Upper lobe of right lung (tissue), 1 donor: Measurements from ENCODE around the gene VSNL1. TPM values are rescaled to one million over a fixed set of nuclear protein-coding genes. Genes with fewer than 3 reads are reported as not detected.

ENCODE experiments used
- ATAC-seq: fragments of 200-7000 bp; cut with Tn5 transposase; one replicate; pipeline ENCODE4 v1.9.1; 2020; ENCODE audit warnings: mild to moderate bottlenecking, moderate library complexity
- DNase-seq: peaks from one replicate; pipeline ENCODE4 v3.0.0-alpha.2; 2020
- H3K27ac ChIP-seq: fragments of 200-600 bp; one replicate; pipeline ENCODE4 v1.8.0; 2022
- H3K27me3 ChIP-seq: fragments of 200-600 bp; one replicate; pipeline ENCODE4 v1.8.0; 2022; ENCODE audit warnings: mild to moderate bottlenecking
- H3K36me3 ChIP-seq: fragments of 200-600 bp; one replicate; pipeline ENCODE4 v1.8.0; 2022
- H3K4me1 ChIP-seq: fragments of 200-600 bp; one replicate; pipeline ENCODE4 v1.8.0; 2022
- H3K4me3 ChIP-seq: fragments of 200-600 bp; one replicate; pipeline ENCODE4 v1.8.0; 2022; ENCODE audit warnings: mild to moderate bottlenecking
- H3K9me3 ChIP-seq: fragments of 200-600 bp; one replicate; pipeline ENCODE4 v1.8.0; 2022
- CTCF ChIP-seq: fragments of 200-600 bp; IDR thresholded peaks from one replicate; pipeline ENCODE4 v1.8.0; 2022; ENCODE audit warnings: antibody characterized with exemption
- intact Hi-C: fragments of 100-400 bp; cut with DNase I; formaldehyde crosslinking; loops from one replicate; pipeline ENCODE4 v1.11.0; 2022
- total RNA-seq: library from RNA; stranded (reverse); fragmentation: NEBNext Ultra II Directional; extraction: Animal tissue kit (Norgen Biotek cat#: 25700); gene quantifications from one replicate; pipeline ENCODE4 v1.2.1, GENCODE V29; 2021
- donor health status: DM: no; HTN: yes; CAD: no; lungs with severe emphysema.

VSNL1 gene
- total RNA-seq, 1 donor from 2014 or later: 1.2 TPM

- no peaks in the 10 kb centered on the region for H3K9me3 ChIP-seq
- peaks cover 25% of the 10 kb centered on the region for H3K36me3 ChIP-seq
- DNase-seq (no peak), ATAC-seq (no peak)
- H3K27ac ChIP-seq: no peak overlapping the region
- H3K27me3 ChIP-seq: no peaks in the 10 kb centered on the region
- H3K4me3 ChIP-seq: no peak overlapping the region
- H3K4me1 ChIP-seq: no peaks in the 10 kb centered on the region
- TF ChIP-seq CTCF: no peak
- intact Hi-C loops: no loop called here
Observed at GRCh38 chr2:17672583-17673317, 132.3 kb downstream of the VSNL1 start.

GRCh38 chr2:17674817-17675216 is 134.3 kb downstream of the VSNL1 start:
- DNase-seq (no peak), ATAC-seq (no peak)
- intact Hi-C loops: no loop called here
- H3K27me3 ChIP-seq: no peaks in the 10 kb centered on the region
- no peaks in the 10 kb centered on the region for H3K4me1 ChIP-seq
- H3K36me3 ChIP-seq: peaks cover 15% of the 10 kb centered on the region
- H3K9me3 ChIP-seq: no peaks in the 10 kb centered on the region
- TF ChIP-seq CTCF: no peak
- no peak overlapping the region for H3K27ac ChIP-seq
- no peak overlapping the region for H3K4me3 ChIP-seq

- Histone ChIP-seq H3K27me3 (no peaks in the 10 kb centered on the region), H3K4me3 (no peak overlapping the region), H3K36me3 (peaks cover 39% of the 10 kb centered on the region), H3K27ac (no peak overlapping the region), H3K9me3 (no peaks in the 10 kb centered on the region), H3K4me1 (no peaks in the 10 kb centered on the region)
- DNase-seq: no peak
- TF ChIP-seq CTCF: no peak
- ATAC-seq: no peak
- intact Hi-C loops: no loop called here
Observed at GRCh38 chr2:17680119-17680518, 139.6 kb downstream of the VSNL1 start.

- no peak for TF ChIP-seq CTCF
- no peak for DNase-seq
- Histone ChIP-seq H3K4me1 (no peaks in the 10 kb centered on the region), H3K36me3 (peaks cover 50% of the 10 kb centered on the region), H3K27ac (no peak overlapping the region), H3K4me3 (no peak overlapping the region), H3K27me3 (no peaks in the 10 kb centered on the region), H3K9me3 (no peaks in the 10 kb centered on the region)
- no peak for ATAC-seq
- intact Hi-C loops: no loop called here
Observed at GRCh38 chr2:17682098-17682857, 141.8 kb downstream of the VSNL1 start.

- intact Hi-C loops: no loop called here
Observed at GRCh38 chr2:17683981-17684380, 143.5 kb downstream of the VSNL1 start.

More at GRCh38 chr2:17683981-17684380, 143.5 kb downstream of the VSNL1 start:
- Histone ChIP-seq H3K4me3 (no peak overlapping the region), H3K4me1 (no peaks in the 10 kb centered on the region), H3K27me3 (no peaks in the 10 kb centered on the region), H3K36me3 (peaks cover 53% of the 10 kb centered on the region), H3K27ac (no peak overlapping the region), H3K9me3 (no peaks in the 10 kb centered on the region)
- no peak for TF ChIP-seq CTCF
- ATAC-seq (no peak), DNase-seq (no peak)
